Progenitor cell of endocrine pancreas (in vitro differentiated cells): ENCODE results near the gene ARHGAP6. TPM values are rescaled to one million over a fixed set of nuclear protein-coding genes. Genes with fewer than 3 reads are reported as not detected.

Source experiments
- DNase-seq: peaks from one replicate; pipeline ENCODE4 v3.0.0; 2021; ENCODE audit warnings: low spot score; ENCODE audit not compliant: unreplicated experiment
- H3K27ac Mint-ChIP-seq: 2 replicates; pipeline ENCODE4 v1.8.0; 2021; ENCODE audit warnings: mild to moderate bottlenecking, moderate library complexity, mixed read lengths
- H3K27me3 Mint-ChIP-seq: 2 replicates; pipeline ENCODE4 v1.8.0; 2021; ENCODE audit warnings: mixed read lengths
- H3K36me3 Mint-ChIP-seq: 2 replicates; pipeline ENCODE4 v1.8.0; 2022; ENCODE audit warnings: mixed read lengths; ENCODE audit not compliant: insufficient read depth
- H3K4me1 Mint-ChIP-seq: 2 replicates; pipeline ENCODE4 v1.8.0; 2021; ENCODE audit warnings: low read depth, mixed read lengths
- H3K4me3 Mint-ChIP-seq: 2 replicates; pipeline ENCODE4 v1.8.0; 2021; ENCODE audit warnings: low read depth, mild to moderate bottlenecking, moderate library complexity, mixed read lengths
- H3K9me3 Mint-ChIP-seq: 2 replicates; pipeline ENCODE4 v1.8.0; 2021; ENCODE audit warnings: low read depth, mixed read lengths
- total RNA-seq: library from RNA; stranded (reverse); gene quantifications from 2 replicates; pipeline ENCODE4 v1.2.1, GENCODE V29; 2021
- TF ChIP-seq, protein P1 (sequence below): fragments of 200-600 bp; sonication (generic); IDR thresholded peaks from one replicate; pipeline ENCODE4 v1.5.0; 2021; ENCODE audit warnings: antibody characterized with exemption, mild to moderate bottlenecking; ENCODE audit not compliant: unreplicated experiment

The ARHGAP6 gene
- total RNA-seq, 1 donor from 2014 or later: 1.9 TPM

DNA sequence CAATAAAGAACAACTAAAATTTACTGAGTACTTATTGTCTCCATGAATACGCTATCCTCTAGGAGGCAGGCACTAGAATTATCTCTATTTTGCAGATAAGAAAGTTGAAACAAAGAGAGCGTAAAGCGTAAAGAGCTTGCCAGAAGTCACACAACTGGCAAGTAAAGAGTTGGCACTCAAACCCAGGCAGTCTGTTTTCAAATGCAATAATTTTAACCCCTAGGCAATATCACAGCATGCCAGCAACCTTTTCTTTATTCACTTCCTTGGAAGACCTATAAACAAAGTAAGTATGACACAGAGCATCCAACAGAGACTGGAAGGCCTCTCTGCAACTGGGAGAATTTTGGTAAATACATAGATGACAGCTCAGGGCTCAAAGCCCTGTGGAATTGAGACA is 395.7 kb downstream of the ARHGAP6 start:
- H3K4me3 Mint-ChIP-seq: no peak overlapping the region
- DNase-seq: no peak
- H3K36me3 Mint-ChIP-seq: no peaks in the 10 kb centered on the region
- peaks cover 12% of the 10 kb centered on the region for H3K9me3 Mint-ChIP-seq
- H3K4me1 Mint-ChIP-seq: no peaks in the 10 kb centered on the region
- TF ChIP-seq, protein P1, sequence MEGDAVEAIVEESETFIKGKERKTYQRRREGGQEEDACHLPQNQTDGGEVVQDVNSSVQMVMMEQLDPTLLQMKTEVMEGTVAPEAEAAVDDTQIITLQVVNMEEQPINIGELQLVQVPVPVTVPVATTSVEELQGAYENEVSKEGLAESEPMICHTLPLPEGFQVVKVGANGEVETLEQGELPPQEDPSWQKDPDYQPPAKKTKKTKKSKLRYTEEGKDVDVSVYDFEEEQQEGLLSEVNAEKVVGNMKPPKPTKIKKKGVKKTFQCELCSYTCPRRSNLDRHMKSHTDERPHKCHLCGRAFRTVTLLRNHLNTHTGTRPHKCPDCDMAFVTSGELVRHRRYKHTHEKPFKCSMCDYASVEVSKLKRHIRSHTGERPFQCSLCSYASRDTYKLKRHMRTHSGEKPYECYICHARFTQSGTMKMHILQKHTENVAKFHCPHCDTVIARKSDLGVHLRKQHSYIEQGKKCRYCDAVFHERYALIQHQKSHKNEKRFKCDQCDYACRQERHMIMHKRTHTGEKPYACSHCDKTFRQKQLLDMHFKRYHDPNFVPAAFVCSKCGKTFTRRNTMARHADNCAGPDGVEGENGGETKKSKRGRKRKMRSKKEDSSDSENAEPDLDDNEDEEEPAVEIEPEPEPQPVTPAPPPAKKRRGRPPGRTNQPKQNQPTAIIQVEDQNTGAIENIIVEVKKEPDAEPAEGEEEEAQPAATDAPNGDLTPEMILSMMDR: no peak
- H3K27me3 Mint-ChIP-seq: no peaks in the 10 kb centered on the region
- no peak overlapping the region for H3K27ac Mint-ChIP-seq

DNA sequence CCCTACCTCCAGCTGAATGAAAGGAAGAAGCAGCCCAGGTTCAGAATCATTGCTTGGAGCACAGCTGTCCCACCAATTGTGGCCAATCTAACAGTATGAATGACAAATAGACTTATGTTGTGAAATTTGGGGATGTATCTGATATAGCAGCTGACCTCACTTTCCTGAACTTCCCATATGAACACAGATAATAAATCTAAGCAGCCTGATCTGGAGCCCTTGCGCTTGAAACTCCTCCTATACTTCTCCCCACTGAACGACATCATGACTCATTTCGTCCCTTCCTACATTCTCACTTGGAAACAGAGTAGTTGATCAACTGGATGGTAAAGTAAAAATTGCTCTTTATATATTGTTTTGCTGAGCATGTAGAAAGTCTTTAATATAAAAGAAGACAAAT is 396.7 kb downstream of the ARHGAP6 start:
- H3K36me3 Mint-ChIP-seq: no peaks in the 10 kb centered on the region
- H3K27me3 Mint-ChIP-seq: no peaks in the 10 kb centered on the region
- no peaks in the 10 kb centered on the region for H3K4me1 Mint-ChIP-seq
- peaks cover 12% of the 10 kb centered on the region for H3K9me3 Mint-ChIP-seq
- no peak overlapping the region for H3K27ac Mint-ChIP-seq
- TF ChIP-seq, protein P1: no peak
- no peak for DNase-seq
- no peak overlapping the region for H3K4me3 Mint-ChIP-seq

DNA sequence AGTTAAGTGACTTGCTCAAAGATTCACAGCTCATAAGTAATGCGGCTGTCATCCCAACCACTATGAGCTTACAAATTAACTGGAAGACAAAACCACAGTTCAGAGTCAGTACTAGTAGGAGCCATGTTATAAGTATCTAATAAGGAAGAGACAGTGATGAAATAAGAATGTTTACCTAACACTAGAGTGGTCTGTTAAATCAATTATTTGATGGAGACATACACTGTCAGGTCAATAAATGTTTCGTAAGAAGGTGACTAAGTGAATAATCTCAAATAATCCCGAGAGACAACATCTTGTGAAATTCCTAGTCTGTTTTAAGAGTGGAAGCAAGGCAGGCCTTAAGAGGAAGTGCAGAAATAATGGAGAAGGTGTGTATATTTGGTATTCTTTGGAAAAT is 398.3 kb downstream of the ARHGAP6 start:
- H3K9me3 Mint-ChIP-seq: peaks cover 17% of the 10 kb centered on the region
- TF ChIP-seq, protein P1: no peak
- no peaks in the 10 kb centered on the region for H3K4me1 Mint-ChIP-seq
- H3K27ac Mint-ChIP-seq: no peak overlapping the region
- no peaks in the 10 kb centered on the region for H3K36me3 Mint-ChIP-seq
- DNase-seq: no peak
- no peaks in the 10 kb centered on the region for H3K27me3 Mint-ChIP-seq
- no peak overlapping the region for H3K4me3 Mint-ChIP-seq

DNA sequence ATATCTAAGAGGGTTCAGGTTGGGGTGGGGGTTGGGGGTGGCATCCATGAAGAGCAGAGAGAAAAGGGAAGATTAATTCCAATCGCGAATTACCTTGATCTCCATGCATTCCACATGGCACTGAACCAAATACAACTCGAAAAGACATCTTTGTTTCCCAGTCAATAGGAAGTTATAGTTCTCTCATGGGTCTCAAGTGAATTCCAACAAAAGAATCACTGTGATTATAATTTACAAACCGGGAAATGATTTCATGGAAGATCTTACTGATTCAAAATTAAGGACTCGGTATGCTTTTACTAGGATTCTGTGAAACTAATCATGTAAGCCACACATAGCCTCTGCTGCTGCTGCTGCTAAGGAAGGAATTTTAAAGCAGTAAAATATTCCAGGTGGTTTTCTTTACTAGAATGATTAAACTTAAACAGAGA is 399.1 kb downstream of the ARHGAP6 start:
- no peak for DNase-seq
- no peak overlapping the region for H3K4me3 Mint-ChIP-seq
- no peaks in the 10 kb centered on the region for H3K36me3 Mint-ChIP-seq
- no peak overlapping the region for H3K27ac Mint-ChIP-seq
- H3K4me1 Mint-ChIP-seq: no peaks in the 10 kb centered on the region
- TF ChIP-seq, protein P1: no peak
- H3K27me3 Mint-ChIP-seq: no peaks in the 10 kb centered on the region
- peaks cover 17% of the 10 kb centered on the region for H3K9me3 Mint-ChIP-seq

DNA sequence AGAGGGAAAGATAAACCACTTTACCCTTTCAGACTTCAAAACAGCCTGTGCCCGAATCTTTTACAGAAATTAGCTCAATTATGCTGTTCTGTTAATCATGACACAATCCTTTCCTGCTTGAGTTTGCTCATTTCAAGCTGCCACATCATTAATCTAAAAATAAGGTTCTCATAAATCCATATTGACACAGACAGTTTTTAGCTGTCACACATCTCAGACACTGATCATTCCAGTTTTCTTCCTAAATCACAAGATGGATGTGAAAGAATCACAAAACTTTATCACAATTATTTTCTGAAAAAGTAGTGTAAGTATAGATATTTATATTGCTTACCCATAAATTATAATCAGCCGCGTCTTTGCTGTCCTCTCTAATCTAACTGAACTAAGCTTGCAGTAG is 400.4 kb downstream of the ARHGAP6 start:
- TF ChIP-seq, protein P1: no peak
- no peak for DNase-seq
- Mint-ChIP-seq H3K27me3 (no peaks in the 10 kb centered on the region), H3K27ac (no peak overlapping the region), H3K4me3 (no peak overlapping the region), H3K36me3 (no peaks in the 10 kb centered on the region), H3K9me3 (peaks cover 17% of the 10 kb centered on the region), H3K4me1 (no peaks in the 10 kb centered on the region)
